Neural progenitor cell (in vitro differentiated cells): ENCODE results near the gene IL17RB.

ENCODE experiments used
- EZH2 ChIP-seq: fragments of 200-600 bp; sonication (generic); IDR thresholded peaks from 2 replicates; pipeline ENCODE4 v1.6.1; 2017; ENCODE audit warnings: antibody characterized with exemption, mild to moderate bottlenecking, moderate library complexity
- EZH2phosphoT487 ChIP-seq: fragments of 200-600 bp; sonication (generic); IDR thresholded peaks from 2 replicates; pipeline ENCODE4 v1.6.1; 2017; ENCODE audit warnings: antibody characterized with exemption
- TF ChIP-seq, protein P1 (sequence below): fragments of 200-600 bp; sonication (generic); IDR thresholded peaks from 2 replicates; pipeline ENCODE4 v1.5.1; 2017; ENCODE audit warnings: antibody characterized with exemption, mild to moderate bottlenecking

GRCh38 chr3:53843195-53844177 is 2.9 kb upstream of the IL17RB start:
- TF ChIP-seq, protein P1, sequence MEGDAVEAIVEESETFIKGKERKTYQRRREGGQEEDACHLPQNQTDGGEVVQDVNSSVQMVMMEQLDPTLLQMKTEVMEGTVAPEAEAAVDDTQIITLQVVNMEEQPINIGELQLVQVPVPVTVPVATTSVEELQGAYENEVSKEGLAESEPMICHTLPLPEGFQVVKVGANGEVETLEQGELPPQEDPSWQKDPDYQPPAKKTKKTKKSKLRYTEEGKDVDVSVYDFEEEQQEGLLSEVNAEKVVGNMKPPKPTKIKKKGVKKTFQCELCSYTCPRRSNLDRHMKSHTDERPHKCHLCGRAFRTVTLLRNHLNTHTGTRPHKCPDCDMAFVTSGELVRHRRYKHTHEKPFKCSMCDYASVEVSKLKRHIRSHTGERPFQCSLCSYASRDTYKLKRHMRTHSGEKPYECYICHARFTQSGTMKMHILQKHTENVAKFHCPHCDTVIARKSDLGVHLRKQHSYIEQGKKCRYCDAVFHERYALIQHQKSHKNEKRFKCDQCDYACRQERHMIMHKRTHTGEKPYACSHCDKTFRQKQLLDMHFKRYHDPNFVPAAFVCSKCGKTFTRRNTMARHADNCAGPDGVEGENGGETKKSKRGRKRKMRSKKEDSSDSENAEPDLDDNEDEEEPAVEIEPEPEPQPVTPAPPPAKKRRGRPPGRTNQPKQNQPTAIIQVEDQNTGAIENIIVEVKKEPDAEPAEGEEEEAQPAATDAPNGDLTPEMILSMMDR = no peak
- TF ChIP-seq EZH2phosphoT487 = no peak
- no peak for TF ChIP-seq EZH2
